ENCODE measurements around the gene APLN. TPM values are rescaled to one million over a fixed set of nuclear protein-coding genes. Genes with fewer than 3 reads are reported as not detected.

Gene APLN
- total RNA-seq, 2 donors from 2014 or later, result 1.7 to 3.5 TPM

- Histone ChIP-seq H3K9me3 (no peaks in the 10 kb centered on the region), H3K36me3 (no peaks in the 10 kb centered on the region), H3K4me1 (replicated peaks) (no peaks in the 10 kb centered on the region), H3K4me3 (no peak overlapping the region), H3K27me3 (replicated peaks; ENCODE audit: insufficient read depth) (no peaks in the 10 kb centered on the region), H3K27ac (no peak overlapping the region)
- intact Hi-C loops (cut with DNase I), result no loop called here
- TF ChIP-seq POLR2AphosphoS5 (IDR thresholded peaks at IDR 0.05) (no peak), POLR2A (IDR thresholded peaks at IDR 0.05) (no peak)
- TF ChIP-seq, protein P1, sequence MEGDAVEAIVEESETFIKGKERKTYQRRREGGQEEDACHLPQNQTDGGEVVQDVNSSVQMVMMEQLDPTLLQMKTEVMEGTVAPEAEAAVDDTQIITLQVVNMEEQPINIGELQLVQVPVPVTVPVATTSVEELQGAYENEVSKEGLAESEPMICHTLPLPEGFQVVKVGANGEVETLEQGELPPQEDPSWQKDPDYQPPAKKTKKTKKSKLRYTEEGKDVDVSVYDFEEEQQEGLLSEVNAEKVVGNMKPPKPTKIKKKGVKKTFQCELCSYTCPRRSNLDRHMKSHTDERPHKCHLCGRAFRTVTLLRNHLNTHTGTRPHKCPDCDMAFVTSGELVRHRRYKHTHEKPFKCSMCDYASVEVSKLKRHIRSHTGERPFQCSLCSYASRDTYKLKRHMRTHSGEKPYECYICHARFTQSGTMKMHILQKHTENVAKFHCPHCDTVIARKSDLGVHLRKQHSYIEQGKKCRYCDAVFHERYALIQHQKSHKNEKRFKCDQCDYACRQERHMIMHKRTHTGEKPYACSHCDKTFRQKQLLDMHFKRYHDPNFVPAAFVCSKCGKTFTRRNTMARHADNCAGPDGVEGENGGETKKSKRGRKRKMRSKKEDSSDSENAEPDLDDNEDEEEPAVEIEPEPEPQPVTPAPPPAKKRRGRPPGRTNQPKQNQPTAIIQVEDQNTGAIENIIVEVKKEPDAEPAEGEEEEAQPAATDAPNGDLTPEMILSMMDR (IDR thresholded peaks at IDR 0.05), result no peak
- no peak for DNase-seq (ENCODE audit: low spot score)
- WGBS, result 78% methylated on average over 3 of the region's 3 CpGs
Observed at GRCh38 chrX:129663171-129663570, 8.4 kb upstream of the APLN start.

DNA sequence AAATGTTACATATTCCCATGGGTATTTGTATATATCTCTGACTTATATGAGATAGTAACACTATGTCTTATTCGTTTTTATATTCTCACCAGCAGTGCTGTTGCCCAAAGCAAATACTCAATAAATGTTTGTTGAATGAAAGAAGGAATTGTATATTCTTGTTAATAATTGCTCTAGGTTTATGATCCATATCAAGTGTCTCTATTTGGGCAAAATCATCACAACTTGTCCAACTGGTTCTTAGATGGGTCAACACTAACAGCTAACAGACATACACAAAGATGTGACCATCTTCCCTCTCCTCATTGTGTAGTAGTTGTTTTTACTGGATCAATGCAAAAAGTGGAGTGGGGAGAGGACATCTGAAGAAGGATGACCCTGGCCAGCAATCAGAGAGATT is 6.6 kb upstream of the APLN start:
- WGBS, result 19% methylated on average over 1 of the region's 1 CpG
- no peaks in the 10 kb centered on the region for H3K27me3 ChIP-seq (replicated peaks; ENCODE audit: insufficient read depth)
- H3K9me3 ChIP-seq, result no peaks in the 10 kb centered on the region
- no peaks in the 10 kb centered on the region for H3K4me1 ChIP-seq (replicated peaks)
- DNase-seq (ENCODE audit: low spot score), result no peak
- no peaks in the 10 kb centered on the region for H3K36me3 ChIP-seq
- H3K4me3 ChIP-seq, result no peak overlapping the region
- H3K27ac ChIP-seq, result peak overlapping the region in 1 of 2 donors; percentile 35
- TF ChIP-seq POLR2AphosphoS5 (IDR thresholded peaks at IDR 0.05) (peak; percentile 53), POLR2A (IDR thresholded peaks at IDR 0.05) (no peak)
- TF ChIP-seq, protein P1 (IDR thresholded peaks at IDR 0.05), result no peak
- intact Hi-C loops (cut with DNase I), result no loop called here

GRCh38 chrX:129659861-129660260 is 5.1 kb upstream of the APLN start:
- Histone ChIP-seq H3K9me3 (no peaks in the 10 kb centered on the region), H3K4me3 (no peak overlapping the region), H3K4me1 (replicated peaks) (no peaks in the 10 kb centered on the region), H3K27me3 (replicated peaks; ENCODE audit: insufficient read depth) (no peaks in the 10 kb centered on the region), H3K36me3 (no peaks in the 10 kb centered on the region), H3K27ac (no peak overlapping the region)
- TF ChIP-seq, protein P1 (IDR thresholded peaks at IDR 0.05), result no peak
- TF ChIP-seq POLR2AphosphoS5 (IDR thresholded peaks at IDR 0.05), result no peak
- TF ChIP-seq POLR2A (IDR thresholded peaks at IDR 0.05), result no peak
- 93% methylated on average over 5 of the region's 5 CpGs for WGBS
- intact Hi-C loops (cut with DNase I), result no loop called here
- DNase-seq (ENCODE audit: low spot score), result no peak

GRCh38 chrX:129659141-129659540 is 4.4 kb upstream of the APLN start:
- TF ChIP-seq, protein P1 (IDR thresholded peaks at IDR 0.05), result no peak
- no peak for TF ChIP-seq POLR2A (IDR thresholded peaks at IDR 0.05)
- TF ChIP-seq POLR2AphosphoS5 (IDR thresholded peaks at IDR 0.05), result no peak
- no peaks in the 10 kb centered on the region for H3K9me3 ChIP-seq
- 100% methylated on average over 2 of the region's 2 CpGs for WGBS
- no peak for DNase-seq (ENCODE audit: low spot score)
- H3K27ac ChIP-seq, result no peak overlapping the region
- H3K4me3 ChIP-seq, result no peak overlapping the region
- intact Hi-C loops (cut with DNase I), result no loop called here
- no peaks in the 10 kb centered on the region for H3K36me3 ChIP-seq
- H3K4me1 ChIP-seq (replicated peaks), result no peaks in the 10 kb centered on the region
- H3K27me3 ChIP-seq (replicated peaks; ENCODE audit: insufficient read depth), result no peaks in the 10 kb centered on the region

GRCh38 chrX:129658429-129658828 is 3.7 kb upstream of the APLN start:
- Histone ChIP-seq H3K27ac (no peak overlapping the region), H3K9me3 (no peaks in the 10 kb centered on the region), H3K4me3 (no peak overlapping the region), H3K4me1 (replicated peaks) (no peaks in the 10 kb centered on the region), H3K27me3 (replicated peaks; ENCODE audit: insufficient read depth) (no peaks in the 10 kb centered on the region), H3K36me3 (no peaks in the 10 kb centered on the region)
- TF ChIP-seq, protein P1 (IDR thresholded peaks at IDR 0.05), result no peak
- TF ChIP-seq POLR2A (IDR thresholded peaks at IDR 0.05) (no peak), POLR2AphosphoS5 (IDR thresholded peaks at IDR 0.05) (no peak)
- intact Hi-C loops (cut with DNase I), result no loop called here
- no peak for DNase-seq (ENCODE audit: low spot score)
- WGBS, result 94% methylated on average over 5 of the region's 5 CpGs
